Inflammatory macrophage treated with lipopolysaccharide for 4 hours (primary cell): Measurements from ENCODE around the gene ERICH4.
"Not testable (repeated sequence)": the region's sequence is repeated elsewhere in the genome, so short reads cannot be mapped to it uniquely, and the experiment has no call there.

ENCODE experiments used
- DNase-seq: peaks from one replicate; pipeline ENCODE4 v3.0.0-alpha.2; 2020

ERICH4 gene

GRCh38 chr19:41442473-41443355, at the start of gene ERICH4:
Gene ERICH4 (plus strand): TSS chr19:41443156. CDS start chr19:41443170, 14 bp downstream.
- DNase-seq = no peak

GRCh38 chr19:41395355-41395754, 47.6 kb upstream of the ERICH4 start:
- DNase-seq = peak; percentile 16

GRCh38 chr19:41397086-41398049, 45.6 kb upstream of the ERICH4 start, which contains the start of the genes BCKDHA and EXOSC5:
Gene BCKDHA (plus strand): TSS chr19:41397818. CDS start chr19:41397828, 10 bp downstream.
Gene EXOSC5 (minus strand): TSS chr19:41397359. CDS start chr19:41397328, 31 bp downstream.
- DNase-seq = peak; percentile 100

- peak; percentile 39 for DNase-seq
These were observed 44.9 kb upstream of the ERICH4 start for GRCh38 chr19:41398050-41398418.

GRCh38 chr19:41398598-41398997, 44.4 kb upstream of the ERICH4 start:
- no peak for DNase-seq

- no peak for DNase-seq
These were observed 43.9 kb upstream of the ERICH4 start for GRCh38 chr19:41399091-41399490.

GRCh38 chr19:41399525-41399924, 43.4 kb upstream of the ERICH4 start:
- DNase-seq = no peak

GRCh38 chr19:41401483-41401882, 41.5 kb upstream of the ERICH4 start:
- no peak for DNase-seq

- no peak for DNase-seq
These were observed 40.9 kb upstream of the ERICH4 start for GRCh38 chr19:41402010-41402409.

GRCh38 chr19:41403181-41403970, 39.6 kb upstream of the ERICH4 start:
- DNase-seq = no peak

- no peak for DNase-seq
These were observed 37.2 kb upstream of the ERICH4 start for GRCh38 chr19:41405776-41406175.

- peak; percentile 77 for DNase-seq
These were observed 35.7 kb upstream of the ERICH4 start for GRCh38 chr19:41407271-41407670.

GRCh38 chr19:41408256-41408655, 34.7 kb upstream of the ERICH4 start:
- DNase-seq = no peak

GRCh38 chr19:41408846-41409245, 34.1 kb upstream of the ERICH4 start:
- DNase-seq = not testable (repeated sequence)

- DNase-seq = no peak
These were observed 33.7 kb upstream of the ERICH4 start for GRCh38 chr19:41409288-41409687.

- no peak for DNase-seq
These were observed 32.5 kb upstream of the ERICH4 start for GRCh38 chr19:41410336-41411054.

GRCh38 chr19:41411100-41411967, 31.6 kb upstream of the ERICH4 start:
- DNase-seq = no peak

- DNase-seq = no peak
These were observed 31.0 kb upstream of the ERICH4 start for GRCh38 chr19:41411968-41412265.

- DNase-seq = no peak
These were observed 30.0 kb upstream of the ERICH4 start for GRCh38 chr19:41412953-41413352.

GRCh38 chr19:41413947-41414346, 29.0 kb upstream of the ERICH4 start:
- DNase-seq = no peak

- no peak for DNase-seq
These were observed 28.5 kb upstream of the ERICH4 start for GRCh38 chr19:41414461-41414860.
